A549 treated with ZK216348 at 1 μM for 4 hours (cell line): ENCODE data around the gene FFAR2. TPM values are rescaled to one million over a fixed set of nuclear protein-coding genes. Genes with fewer than 3 reads are reported as not detected.

ENCODE experiments used
- total RNA-seq: library from RNA; stranded (reverse); fragments of 200-300 nt; extraction: Qiagen RNA extraction; gene quantifications from 5 replicates; pipeline ENCODE4 v1.2.3, GENCODE V29; 2022; ENCODE audit warnings: low read depth

The FFAR2 gene
- not detected in 5 replicates for total RNA-seq

DNA sequence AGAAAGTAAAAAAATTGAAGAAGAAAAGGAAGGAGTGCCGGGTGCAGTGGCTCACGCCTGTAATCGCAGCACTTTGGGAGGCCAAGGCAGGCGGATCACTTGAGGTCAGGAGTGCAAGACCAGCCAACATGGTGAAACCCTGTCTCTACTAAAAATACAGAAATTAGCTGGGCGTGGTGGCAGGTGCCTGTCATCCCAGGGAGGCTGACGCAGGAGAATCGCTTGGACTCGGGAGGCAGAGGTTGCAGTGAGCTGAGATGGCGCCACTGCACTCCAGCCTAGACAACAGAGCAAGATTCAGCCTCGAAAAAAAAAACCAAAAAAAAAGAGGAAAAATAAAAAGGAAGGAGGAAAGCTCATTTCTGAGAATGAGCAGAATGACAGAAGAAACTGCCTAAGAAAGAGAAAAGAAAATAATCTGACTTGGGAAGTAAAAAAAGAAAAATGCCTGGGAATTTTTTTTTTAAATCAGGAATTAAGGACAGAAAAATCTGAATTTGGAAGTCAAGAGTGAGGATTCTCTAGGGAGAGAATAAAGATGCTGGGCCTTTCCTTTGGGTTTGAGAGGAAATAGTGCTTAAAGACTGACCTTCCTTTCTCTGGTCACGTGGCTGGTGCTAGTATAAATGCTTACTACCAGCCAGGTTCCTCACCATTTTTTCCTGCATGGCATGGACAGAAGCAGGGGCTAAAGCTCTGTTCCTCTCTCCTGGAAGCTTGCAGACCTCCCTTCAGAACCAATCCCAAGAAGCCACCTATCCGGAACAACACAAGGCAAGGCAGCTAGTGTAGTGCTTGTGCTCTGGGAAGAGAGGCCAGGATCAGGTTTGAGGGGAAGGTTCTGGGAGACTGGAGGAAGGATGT is at the start of gene FFAR2:
FFAR2 (plus strand) TSS at position 652 of the 864 bp plus-strand sequence. CDS start 1,458 bp downstream, outside the sequence.

GRCh38 chr19:35490364-35490763 is 42.3 kb downstream of the FFAR2 start, which contains the start of gene KRTDAP:
Gene KRTDAP, minus strand, starts transcription at chr19:35490464. Its CDS starts 22 bp downstream, at chr19:35490442.

Other genes with a start within 250 kb of the FFAR2 start
- not detected in 5 replicates for gene FAM187B, start 219.5 kb upstream of the FFAR2 start, total RNA-seq
- 8.3 to 10.8 TPM (median 10.1 TPM) in 5 replicates for gene LSR, start 199.3 kb upstream of the FFAR2 start, total RNA-seq
- gene USF2, start 179.3 kb upstream of the FFAR2 start, total RNA-seq = 140 to 170 TPM (median 166 TPM) in 5 replicates
- 0.23 TPM in 1 of 5 replicates, not detected in the others for gene HAMP, start 165.7 kb upstream of the FFAR2 start, total RNA-seq
- not detected in 5 replicates for gene MAG, start 156.1 kb upstream of the FFAR2 start, total RNA-seq
- 0.29 to 1.1 TPM (median 1.0 TPM) in 5 replicates for gene CD22, start 119.1 kb upstream of the FFAR2 start, total RNA-seq
- not detected in 5 replicates for gene FFAR1, start 100.4 kb upstream of the FFAR2 start, total RNA-seq
- not detected in 5 replicates for gene FFAR3, start 89.8 kb upstream of the FFAR2 start, total RNA-seq
- not detected in 5 replicates for gene GPR42, start 77.2 kb upstream of the FFAR2 start, total RNA-seq
- not detected in 5 replicates for gene KRTDAP, start 42.2 kb downstream of the FFAR2 start, total RNA-seq
- gene DMKN, start 65.4 kb downstream of the FFAR2 start, total RNA-seq = 26.7 to 44.3 TPM (median 38.3 TPM) in 5 replicates
- gene SBSN, start 80.1 kb downstream of the FFAR2 start, total RNA-seq = 2.6 to 4.4 TPM (median 3.2 TPM) in 5 replicates
- gene GAPDHS, start 85.2 kb downstream of the FFAR2 start, total RNA-seq = not detected in 5 replicates
- gene TMEM147, start 97.4 kb downstream of the FFAR2 start, total RNA-seq = 321 to 437 TPM (median 432 TPM) in 5 replicates
- gene ATP4A, start 115.4 kb downstream of the FFAR2 start, total RNA-seq = not detected in 5 replicates
- not detected in 5 replicates for gene PMIS2, start 137.9 kb downstream of the FFAR2 start, total RNA-seq
- 10.7 to 19.3 TPM (median 15.2 TPM) in 5 replicates for gene HAUS5, start 164.5 kb downstream of the FFAR2 start, total RNA-seq
- 125 to 206 TPM (median 199 TPM) in 5 replicates for gene RBM42, start 180.8 kb downstream of the FFAR2 start, total RNA-seq
- gene ETV2, start 193.5 kb downstream of the FFAR2 start, total RNA-seq = 1.1 to 3.1 TPM (median 2.7 TPM) in 5 replicates
- 1,241 to 1,697 TPM (median 1,334 TPM) in 5 replicates for gene COX6B1, start 200.1 kb downstream of the FFAR2 start, total RNA-seq
- gene UPK1A, start 218.3 kb downstream of the FFAR2 start, total RNA-seq = 0.46 to 1.2 TPM (median 0.71 TPM) in 5 replicates